Activated T-cell treated with anti-CD3 and anti-CD28 coated beads, Interleukin-2, amount 50 U/mL, for 72 hours (primary cell): ENCODE results near the gene HEXIM1. TPM values are rescaled to one million over a fixed set of nuclear protein-coding genes. Genes with fewer than 3 reads are reported as not detected.

ENCODE experiments used
- ATAC-seq, 2 donors: fragments of 150-1000 bp; cut with Tn5 transposase; replicated peaks in 1 of 2; 2 replicates each; pipeline ENCODE4 v1.10.0; 2021; ENCODE audit warnings: moderate library complexity in 2 of 2, mild to moderate bottlenecking in 1 of 2
- DNase-seq, 2 donors: peaks; one replicate each; pipeline ENCODE4 v3.0.0; 2021 to 2022; ENCODE audit warnings: mixed read lengths in 1 of 2
- H3K27ac Mint-ChIP-seq: one replicate; pipeline ENCODE4 v1.8.0; 2022; ENCODE audit warnings: mild to moderate bottlenecking, moderate library complexity, mixed read lengths
- H3K27me3 Mint-ChIP-seq: one replicate; pipeline ENCODE4 v1.8.0; 2022; ENCODE audit warnings: low read depth, mixed read lengths
- H3K36me3 Mint-ChIP-seq, 2 donors: one replicate each; pipeline ENCODE4 v1.8.0; 2022; ENCODE audit warnings: mixed read lengths in 2 of 2, mild to moderate bottlenecking in 1 of 2; ENCODE audit not compliant: insufficient read depth in 2 of 2
- H3K4me1 Mint-ChIP-seq: one replicate; pipeline ENCODE4 v1.8.0; 2022; ENCODE audit warnings: low read depth, mixed read lengths
- H3K4me3 Mint-ChIP-seq, 2 donors: one replicate each; pipeline ENCODE4 v1.8.0; 2022; ENCODE audit warnings: mild to moderate bottlenecking in 2 of 2, mixed read lengths in 2 of 2, moderate library complexity in 2 of 2
- H3K9me3 Mint-ChIP-seq, 2 donors: one replicate each; pipeline ENCODE4 v1.8.0; 2022; ENCODE audit warnings: mixed read lengths in 2 of 2
- total RNA-seq, 2 donors: library from RNA; stranded (reverse); gene quantifications; one replicate each; pipeline ENCODE4 v1.2.3, GENCODE V29; 2022

HEXIM1 gene
- total RNA-seq, 2 donors from 2014 or later: 58.0 to 63.3 TPM

DNA sequence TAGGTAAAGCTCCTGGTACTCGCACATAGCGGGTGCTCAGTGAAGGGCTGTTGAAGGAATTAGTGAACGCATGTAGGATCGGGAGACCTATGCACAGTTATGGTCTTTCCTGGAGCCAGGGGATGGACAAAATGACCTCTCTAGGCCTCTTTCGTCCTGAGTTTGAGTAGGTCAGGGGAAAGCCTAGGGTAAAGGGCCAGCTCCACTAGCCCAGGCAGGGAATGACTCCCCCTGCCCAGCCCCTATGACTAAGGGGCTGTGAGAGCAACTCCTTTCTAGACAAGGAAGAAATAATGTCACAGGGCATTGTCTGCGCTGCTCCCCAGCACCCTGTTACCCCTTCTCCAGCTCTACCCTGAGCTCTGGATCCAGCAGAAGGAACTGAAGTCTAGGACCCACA, 48.8 kb downstream of the HEXIM1 start:
- no peaks in the 10 kb centered on the region for H3K36me3 Mint-ChIP-seq
- H3K4me1 Mint-ChIP-seq: no peaks in the 10 kb centered on the region
- ATAC-seq (no peak), DNase-seq (no peak)
- H3K27me3 Mint-ChIP-seq: no peaks in the 10 kb centered on the region
- no peak overlapping the region for H3K27ac Mint-ChIP-seq
- H3K9me3 Mint-ChIP-seq: no peaks in the 10 kb centered on the region
- H3K4me3 Mint-ChIP-seq: no peak overlapping the region

DNA sequence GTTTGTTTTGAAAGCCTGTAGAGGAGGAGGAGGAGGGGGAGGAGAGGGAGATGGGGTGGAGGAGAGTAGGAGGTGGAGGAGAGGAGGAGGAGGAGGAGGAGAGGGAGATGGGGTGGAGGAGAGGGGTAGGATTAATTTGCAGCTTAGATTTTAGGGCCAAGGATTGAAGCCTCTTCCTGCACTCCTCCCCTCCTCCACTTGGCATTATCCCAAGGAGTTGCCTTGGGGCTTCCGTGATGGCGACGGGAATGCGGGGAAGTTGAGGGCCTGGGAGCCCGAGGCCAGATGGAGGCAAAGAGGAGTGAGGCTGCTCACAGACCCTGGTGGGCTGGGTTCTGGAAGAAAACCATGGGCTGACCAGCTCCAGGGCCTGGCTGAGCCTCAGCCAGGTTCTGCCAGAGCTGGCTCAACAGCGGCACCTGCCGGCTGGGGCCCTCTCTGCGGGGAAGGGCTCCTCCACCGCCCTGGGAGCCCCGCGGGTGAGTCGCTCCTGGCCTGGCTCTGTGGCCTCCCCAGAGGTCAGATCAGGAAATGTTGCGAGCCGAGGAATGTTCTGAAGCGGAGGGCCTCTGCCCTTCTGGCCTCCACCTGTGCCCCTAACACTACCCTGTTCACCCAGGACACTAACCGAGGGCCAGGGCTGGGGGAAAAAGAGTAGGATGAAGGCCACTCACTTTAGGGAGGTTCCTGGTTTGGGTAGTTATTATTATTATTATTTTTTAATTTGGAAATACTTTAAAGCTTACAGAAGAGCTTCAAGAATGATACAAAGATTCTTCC, 49.5 kb downstream of the HEXIM1 start:
- H3K36me3 Mint-ChIP-seq: no peaks in the 10 kb centered on the region
- no peaks in the 10 kb centered on the region for H3K4me1 Mint-ChIP-seq
- no peaks in the 10 kb centered on the region for H3K9me3 Mint-ChIP-seq
- H3K4me3 Mint-ChIP-seq: no peak overlapping the region
- no peak overlapping the region for H3K27ac Mint-ChIP-seq
- ATAC-seq: peak; percentile 99 to 100
- DNase-seq: peak; percentile 93 to 96
- H3K27me3 Mint-ChIP-seq: no peaks in the 10 kb centered on the region

DNA sequence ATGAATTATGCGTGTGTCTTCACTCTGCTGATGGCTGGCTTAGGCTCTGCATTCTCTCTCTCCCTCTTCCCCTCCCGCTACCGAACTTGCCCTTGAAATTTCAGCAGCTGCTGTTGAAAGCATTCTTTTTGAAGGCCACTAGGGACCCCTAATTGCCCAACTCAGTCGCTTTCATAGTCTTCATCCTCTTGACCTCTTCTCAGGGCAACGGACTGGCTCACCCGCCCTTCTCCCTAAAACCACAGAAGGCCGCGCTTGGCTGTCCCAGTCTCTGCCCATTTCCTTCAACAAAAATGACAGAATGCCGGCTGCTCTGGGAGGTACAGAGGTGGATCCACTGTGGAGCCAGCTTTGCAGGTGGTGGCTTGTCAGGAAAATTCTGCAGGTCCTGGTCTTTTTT, 52.4 kb downstream of the HEXIM1 start:
- no peak for ATAC-seq

DNA sequence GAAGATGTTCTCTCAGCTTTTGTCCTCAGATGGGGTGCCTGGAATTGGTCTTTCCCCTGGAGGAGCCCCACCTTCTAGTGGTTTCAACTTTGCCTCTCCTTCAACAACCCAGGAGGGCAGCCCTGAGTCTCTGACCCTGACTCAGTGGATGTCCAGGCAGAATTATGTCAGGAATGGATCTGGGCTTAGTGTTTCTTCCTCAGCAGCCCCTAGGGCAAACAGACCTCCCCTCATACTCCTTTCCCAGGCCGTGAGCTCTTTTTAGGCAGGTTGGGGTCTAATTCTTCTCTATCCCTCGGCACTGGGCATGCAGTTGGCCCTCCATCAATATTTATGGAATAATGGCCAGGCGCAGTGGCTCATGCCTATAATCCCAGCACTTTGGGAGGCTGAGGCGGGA, 53.2 kb downstream of the HEXIM1 start:
- Mint-ChIP-seq H3K4me1 (no peaks in the 10 kb centered on the region), H3K27ac (no peak overlapping the region), H3K27me3 (no peaks in the 10 kb centered on the region), H3K4me3 (no peak overlapping the region), H3K36me3 (no peaks in the 10 kb centered on the region), H3K9me3 (no peaks in the 10 kb centered on the region)
- no peak for DNase-seq
- no peak for ATAC-seq

More for the DNA sequence above, 52.4 kb downstream of the HEXIM1 start:
- no peak for DNase-seq
- Mint-ChIP-seq H3K27ac (no peak overlapping the region), H3K27me3 (no peaks in the 10 kb centered on the region), H3K4me1 (no peaks in the 10 kb centered on the region), H3K4me3 (no peak overlapping the region), H3K36me3 (no peaks in the 10 kb centered on the region), H3K9me3 (no peaks in the 10 kb centered on the region)

Other genes with a start within 250 kb of the HEXIM1 start
- 100 to 1,000 TPM; 123 to 132 TPM for gene EFTUD2, start 249.0 kb upstream of the HEXIM1 start, total RNA-seq
- gene GFAP, start 233.0 kb upstream of the HEXIM1 start, total RNA-seq: not detected
- gene KIF18B, start 200.7 kb upstream of the HEXIM1 start, total RNA-seq: 10 to 100 TPM; 33.0 to 48.1 TPM
- 1 to 10 TPM in 1 of 2 donors, under 1 TPM in 1; 0.94 to 2.0 TPM for gene C1QL1, start 180.2 kb upstream of the HEXIM1 start, total RNA-seq
- 10 to 100 TPM; 42.0 to 59.2 TPM for gene DCAKD, start 96.8 kb upstream of the HEXIM1 start, total RNA-seq
- gene NMT1, start 87.2 kb upstream of the HEXIM1 start, total RNA-seq: 100 to 1,000 TPM; 130 to 145 TPM
- gene PLCD3, start 16.0 kb upstream of the HEXIM1 start, total RNA-seq: 1 to 10 TPM; 3.1 to 4.5 TPM
- 10 to 100 TPM; 17.9 to 20.1 TPM for gene ACBD4, start 12.8 kb upstream of the HEXIM1 start, total RNA-seq
- gene HEXIM2, start 13.4 kb downstream of the HEXIM1 start, total RNA-seq: 10 to 100 TPM; 12.5 to 13.0 TPM
- gene FMNL1, start 73.4 kb downstream of the HEXIM1 start, total RNA-seq: 100 to 1,000 TPM; 559 to 689 TPM
- gene SPATA32, start 113.6 kb downstream of the HEXIM1 start, total RNA-seq: 1 to 10 TPM; 1.4 to 1.7 TPM
- gene MAP3K14, start 168.5 kb downstream of the HEXIM1 start, total RNA-seq: 10 to 100 TPM; 71.8 to 78.0 TPM